ENCODE measurements around the gene KDM4C.

The KDM4C gene

GRCh38 chr9:6904371-6904770 lies 146.6 kb downstream of the KDM4C start:
- TF ChIP-seq, protein P1, sequence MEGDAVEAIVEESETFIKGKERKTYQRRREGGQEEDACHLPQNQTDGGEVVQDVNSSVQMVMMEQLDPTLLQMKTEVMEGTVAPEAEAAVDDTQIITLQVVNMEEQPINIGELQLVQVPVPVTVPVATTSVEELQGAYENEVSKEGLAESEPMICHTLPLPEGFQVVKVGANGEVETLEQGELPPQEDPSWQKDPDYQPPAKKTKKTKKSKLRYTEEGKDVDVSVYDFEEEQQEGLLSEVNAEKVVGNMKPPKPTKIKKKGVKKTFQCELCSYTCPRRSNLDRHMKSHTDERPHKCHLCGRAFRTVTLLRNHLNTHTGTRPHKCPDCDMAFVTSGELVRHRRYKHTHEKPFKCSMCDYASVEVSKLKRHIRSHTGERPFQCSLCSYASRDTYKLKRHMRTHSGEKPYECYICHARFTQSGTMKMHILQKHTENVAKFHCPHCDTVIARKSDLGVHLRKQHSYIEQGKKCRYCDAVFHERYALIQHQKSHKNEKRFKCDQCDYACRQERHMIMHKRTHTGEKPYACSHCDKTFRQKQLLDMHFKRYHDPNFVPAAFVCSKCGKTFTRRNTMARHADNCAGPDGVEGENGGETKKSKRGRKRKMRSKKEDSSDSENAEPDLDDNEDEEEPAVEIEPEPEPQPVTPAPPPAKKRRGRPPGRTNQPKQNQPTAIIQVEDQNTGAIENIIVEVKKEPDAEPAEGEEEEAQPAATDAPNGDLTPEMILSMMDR (IDR thresholded peaks at IDR 0.05; ENCODE audit: low read depth, low read length, missing control alignments): no peak
- no peak overlapping the region for H3K4me3 ChIP-seq (replicated peaks; ENCODE audit: low read depth, low read length)
- no peak for DNase-seq (ENCODE audit: extremely low read depth, low read depth)

DNA sequence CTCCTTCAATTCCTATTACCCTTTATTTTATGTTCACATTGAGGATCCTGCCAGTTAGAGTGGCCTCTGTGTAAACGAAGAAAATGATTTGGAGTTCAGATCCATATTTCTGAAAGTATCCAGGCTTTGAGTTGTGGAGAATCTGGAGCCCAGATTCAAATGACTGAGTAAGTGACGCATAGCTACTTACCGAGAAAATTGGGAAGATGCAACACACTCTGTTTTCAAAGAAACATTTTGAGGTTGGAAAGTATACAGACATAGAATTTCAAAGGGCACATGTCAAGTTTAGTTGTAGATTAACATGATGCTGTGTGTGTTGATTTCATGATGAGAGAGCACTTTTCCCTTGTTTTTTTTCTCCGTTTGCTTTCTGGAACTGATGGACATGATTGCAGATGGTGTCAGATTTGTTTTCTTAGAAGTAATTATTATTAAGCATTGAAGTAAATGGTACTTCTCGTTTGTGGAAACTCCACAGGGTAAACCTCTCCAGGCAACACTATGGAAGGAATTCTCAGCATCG lies 148.1 kb downstream of the KDM4C start:
- TF ChIP-seq, protein P1 (IDR thresholded peaks at IDR 0.05; ENCODE audit: low read depth, low read length, missing control alignments): no peak
- no peak for DNase-seq (ENCODE audit: extremely low read depth, low read depth)
- no peak overlapping the region for H3K4me3 ChIP-seq (replicated peaks; ENCODE audit: low read depth, low read length)

DNA sequence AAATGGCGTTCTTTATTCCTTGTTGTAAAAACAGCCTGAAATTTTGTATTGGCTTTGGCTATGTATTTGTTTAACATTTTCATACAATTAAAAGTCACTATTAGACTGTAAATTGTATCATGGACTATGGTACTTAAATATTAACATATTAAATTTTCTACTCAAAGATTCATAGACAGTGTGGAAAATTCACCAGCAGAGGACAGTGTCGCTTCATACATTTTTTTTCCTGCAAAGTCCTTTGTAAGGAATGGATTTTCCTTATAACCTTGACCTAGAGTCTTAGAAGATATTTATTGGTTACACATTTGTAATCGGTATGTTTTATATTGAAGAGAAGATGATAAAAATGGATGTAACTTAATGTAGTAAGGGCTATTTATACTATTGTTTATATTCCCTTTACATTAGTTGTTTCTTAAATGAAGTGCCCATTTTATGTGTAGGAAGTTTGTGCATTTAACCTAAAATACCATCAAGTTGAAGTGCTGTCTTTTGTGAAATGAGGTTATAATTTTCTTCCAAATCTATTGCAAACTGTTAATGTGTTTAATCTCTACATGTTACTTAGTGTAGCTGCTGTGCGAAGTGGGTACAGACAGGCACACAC lies 150.1 kb downstream of the KDM4C start:
- TF ChIP-seq, protein P1 (IDR thresholded peaks at IDR 0.05; ENCODE audit: low read depth, low read length, missing control alignments): peak; percentile 52
- DNase-seq (ENCODE audit: extremely low read depth, low read depth): no peak
- H3K4me3 ChIP-seq (replicated peaks; ENCODE audit: low read depth, low read length): no peak overlapping the region

- no peak overlapping the region for H3K4me3 ChIP-seq (replicated peaks; ENCODE audit: low read depth, low read length)
- TF ChIP-seq, protein P1 (IDR thresholded peaks at IDR 0.05; ENCODE audit: low read depth, low read length, missing control alignments): no peak
- no peak for DNase-seq (ENCODE audit: extremely low read depth, low read depth)
Observed at GRCh38 chr9:6909181-6909580, 151.4 kb downstream of the KDM4C start.

DNA sequence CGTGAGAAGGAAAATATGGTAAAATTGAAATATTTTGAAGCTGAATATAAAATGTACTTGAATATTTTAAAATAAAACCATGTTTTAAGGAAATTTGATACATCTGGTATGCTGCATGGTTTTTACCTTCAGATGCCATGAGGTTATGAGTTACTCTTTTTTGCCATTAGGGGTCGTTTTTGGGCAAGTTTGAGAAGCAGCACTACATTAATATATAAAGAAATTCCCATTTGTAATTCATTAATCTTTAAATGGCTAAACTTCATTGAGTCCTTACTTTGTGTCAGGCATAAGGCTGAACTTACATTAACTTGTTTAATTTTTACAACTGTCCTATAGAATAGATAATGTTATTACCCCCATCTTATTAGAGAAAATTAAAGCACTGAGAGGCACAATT lies 152.3 kb downstream of the KDM4C start:
- DNase-seq (ENCODE audit: extremely low read depth, low read depth): no peak
- H3K4me3 ChIP-seq (replicated peaks; ENCODE audit: low read depth, low read length): no peak overlapping the region
- TF ChIP-seq, protein P1 (IDR thresholded peaks at IDR 0.05; ENCODE audit: low read depth, low read length, missing control alignments): peak; percentile 44

GRCh38 chr9:6910497-6910896 lies 152.7 kb downstream of the KDM4C start:
- no peak for DNase-seq (ENCODE audit: extremely low read depth, low read depth)
- no peak overlapping the region for H3K4me3 ChIP-seq (replicated peaks; ENCODE audit: low read depth, low read length)
- TF ChIP-seq, protein P1 (IDR thresholded peaks at IDR 0.05; ENCODE audit: low read depth, low read length, missing control alignments): no peak

All from HFF-Myc (cell line).